Fibroblast of the aortic adventitia (primary cell): ENCODE measurements around the gene SLC37A1. TPM values are rescaled to one million over a fixed set of nuclear protein-coding genes. Genes with fewer than 3 reads are reported as not detected.

ENCODE experiments used
- DNase-seq: peaks from one replicate; pipeline ENCODE4 v3.0.0-alpha.2; 2010; ENCODE audit warnings: low read depth
- H3K4me3 ChIP-seq: 2 replicates; pipeline ENCODE4 v1.5.1; 2011; ENCODE audit warnings: low read depth, mild to moderate bottlenecking, control low read depth, low read length, moderate library complexity
- total RNA-seq: library from RNA; depleted of rRNA; stranded (reverse); fragments of >200 nt; gene quantifications from 2 replicates; pipeline ENCODE4 v1.2.3, GENCODE V29; 2012; ENCODE audit warnings: low replicate concordance
- TF ChIP-seq, protein P1 (sequence below): IDR thresholded peaks from 2 replicates; pipeline ENCODE4 v1.5.1; 2011; ENCODE audit warnings: mild to moderate bottlenecking, low read length, control low read depth, inconsistent platforms; ENCODE audit not compliant: insufficient read depth

Gene SLC37A1
- total RNA-seq, 1 donor: 0.27 TPM

DNA sequence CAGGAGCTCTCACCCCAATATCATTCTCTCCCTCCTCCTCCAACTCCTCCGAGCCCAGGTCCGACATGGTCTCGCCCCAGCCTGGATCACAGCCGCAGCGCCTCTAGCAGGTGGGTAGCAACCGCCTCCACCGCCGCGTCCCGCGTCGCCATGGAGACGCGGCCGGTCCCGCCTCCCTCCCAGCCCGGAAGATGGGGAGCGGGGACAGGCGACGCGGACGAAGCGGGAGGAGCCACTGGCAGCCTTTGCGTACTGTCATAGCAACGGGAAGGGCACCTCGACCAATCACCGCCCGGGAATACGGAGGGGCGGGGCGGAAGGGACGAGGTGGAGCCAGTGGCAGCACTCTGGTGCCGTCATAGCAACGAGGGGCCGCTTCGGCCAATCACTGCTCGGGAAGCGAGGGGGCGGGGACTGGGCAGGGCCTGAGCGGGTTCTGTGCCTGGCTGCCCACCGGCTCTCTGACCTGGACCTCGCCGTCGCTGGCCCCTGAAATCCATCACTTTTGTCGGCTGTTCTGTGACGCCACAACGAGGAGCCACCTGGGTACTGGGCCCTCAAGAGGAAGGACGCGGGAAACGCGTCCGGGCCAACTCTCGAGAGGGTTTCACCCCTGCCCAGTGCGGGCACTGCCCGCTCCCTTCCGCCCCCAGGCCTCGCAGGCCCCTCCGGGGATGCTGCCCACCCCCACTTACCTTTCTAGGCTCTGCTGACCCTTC is 17.4 kb upstream of the SLC37A1 start, which contains the start of gene RSPH1:
RSPH1 (minus strand) TSS at position 105 of the 719 bp plus-strand sequence; CDS start at position 67, 38 bp downstream.
- DNase-seq: peak; percentile 94
- TF ChIP-seq, protein P1, sequence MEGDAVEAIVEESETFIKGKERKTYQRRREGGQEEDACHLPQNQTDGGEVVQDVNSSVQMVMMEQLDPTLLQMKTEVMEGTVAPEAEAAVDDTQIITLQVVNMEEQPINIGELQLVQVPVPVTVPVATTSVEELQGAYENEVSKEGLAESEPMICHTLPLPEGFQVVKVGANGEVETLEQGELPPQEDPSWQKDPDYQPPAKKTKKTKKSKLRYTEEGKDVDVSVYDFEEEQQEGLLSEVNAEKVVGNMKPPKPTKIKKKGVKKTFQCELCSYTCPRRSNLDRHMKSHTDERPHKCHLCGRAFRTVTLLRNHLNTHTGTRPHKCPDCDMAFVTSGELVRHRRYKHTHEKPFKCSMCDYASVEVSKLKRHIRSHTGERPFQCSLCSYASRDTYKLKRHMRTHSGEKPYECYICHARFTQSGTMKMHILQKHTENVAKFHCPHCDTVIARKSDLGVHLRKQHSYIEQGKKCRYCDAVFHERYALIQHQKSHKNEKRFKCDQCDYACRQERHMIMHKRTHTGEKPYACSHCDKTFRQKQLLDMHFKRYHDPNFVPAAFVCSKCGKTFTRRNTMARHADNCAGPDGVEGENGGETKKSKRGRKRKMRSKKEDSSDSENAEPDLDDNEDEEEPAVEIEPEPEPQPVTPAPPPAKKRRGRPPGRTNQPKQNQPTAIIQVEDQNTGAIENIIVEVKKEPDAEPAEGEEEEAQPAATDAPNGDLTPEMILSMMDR: no peak
- H3K4me3 ChIP-seq: peak within 1 kb of the TSS; percentile 79

DNA sequence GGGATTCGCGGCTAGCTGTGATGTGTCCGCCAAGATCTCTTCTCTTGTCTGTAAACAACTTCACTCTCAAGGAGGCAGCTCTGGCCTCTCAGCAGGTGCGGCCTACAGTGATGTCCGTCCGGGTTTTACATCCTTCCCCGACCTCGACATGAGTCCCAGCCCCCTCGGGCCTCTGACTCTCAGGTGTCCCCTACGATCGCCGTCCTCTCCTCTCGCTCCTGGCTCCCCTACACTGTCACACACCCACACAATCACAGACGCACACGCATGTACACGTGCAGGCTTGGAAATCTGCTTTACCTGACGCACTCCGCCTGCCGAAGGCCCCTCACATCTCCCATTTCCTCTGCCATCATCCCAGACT is 16.8 kb upstream of the SLC37A1 start:
- H3K4me3 ChIP-seq: peak overlapping the region; percentile 72
- DNase-seq: peak; percentile 5
- TF ChIP-seq, protein P1: no peak

DNA sequence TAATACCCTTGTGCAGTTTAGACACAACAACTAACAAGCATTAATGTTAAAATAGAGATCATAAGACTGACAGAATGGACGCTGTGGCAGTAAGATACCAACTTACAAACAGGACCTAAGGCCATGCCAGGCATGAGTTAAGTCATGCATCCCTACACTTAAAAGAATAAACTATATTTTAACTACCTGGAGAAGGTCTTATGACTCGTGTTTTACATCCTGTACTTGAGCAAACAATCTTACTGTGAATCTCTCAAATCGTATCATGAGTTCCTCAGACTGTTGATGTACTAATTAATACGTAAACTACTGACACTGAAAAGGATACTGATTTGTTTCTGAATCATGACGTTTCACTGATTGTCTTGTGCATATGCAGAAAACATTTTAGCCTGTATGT is 15.6 kb upstream of the SLC37A1 start:
- DNase-seq: no peak
- TF ChIP-seq, protein P1: no peak
- H3K4me3 ChIP-seq: no peak overlapping the region

DNA sequence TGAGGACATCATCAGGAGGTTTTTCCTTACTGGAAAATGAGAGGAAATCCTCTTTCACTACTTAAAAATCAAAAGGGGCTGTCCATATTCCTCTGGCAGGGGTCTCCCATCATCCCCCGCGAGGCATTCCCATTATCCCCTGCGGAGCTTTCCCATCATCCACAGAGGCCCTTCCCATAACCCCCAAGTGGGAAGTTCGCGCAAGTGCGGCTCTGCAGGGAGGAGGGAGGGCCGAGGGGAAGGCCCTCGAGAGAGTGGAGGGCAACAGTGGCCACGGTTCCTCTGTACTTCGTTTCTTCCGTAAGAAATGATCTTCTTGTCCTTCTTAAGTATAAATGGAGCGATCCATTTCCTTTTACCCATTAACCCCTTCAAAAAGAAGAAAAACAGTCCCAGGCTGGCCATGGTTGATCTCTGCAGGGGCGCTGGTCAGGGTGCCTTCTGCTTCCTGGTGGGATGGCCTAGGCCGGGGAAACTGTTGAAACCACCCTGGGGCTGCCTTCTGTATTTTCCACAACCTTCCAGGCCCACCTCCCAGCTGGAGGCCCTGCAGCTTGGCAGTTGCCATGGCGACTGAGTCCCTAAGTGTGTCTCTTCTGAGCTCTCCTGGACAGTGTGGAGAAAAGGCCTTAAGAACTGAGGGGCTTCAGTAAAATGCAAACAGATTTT is 14.1 kb upstream of the SLC37A1 start:
- no peak overlapping the region for H3K4me3 ChIP-seq
- no peak for DNase-seq
- TF ChIP-seq, protein P1: no peak

DNA sequence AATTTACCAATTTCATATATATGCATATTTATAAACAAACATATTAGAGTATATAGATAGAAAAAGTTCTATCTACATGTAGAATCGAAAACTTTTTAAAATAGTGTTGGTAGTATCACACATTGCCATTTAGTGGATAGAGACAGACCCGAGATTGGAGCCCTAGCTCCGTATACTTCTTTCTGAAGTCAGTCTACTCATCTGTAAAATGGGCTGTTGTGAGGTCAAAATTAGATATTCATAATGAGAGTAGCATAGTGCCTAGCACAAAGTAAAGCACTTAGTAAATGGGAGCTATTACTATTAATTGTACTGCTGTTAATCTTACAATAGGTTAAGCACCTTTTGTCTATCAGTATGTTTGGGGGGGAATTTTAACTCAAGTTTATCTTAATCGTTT is 13.4 kb upstream of the SLC37A1 start:
- H3K4me3 ChIP-seq: no peak overlapping the region
- TF ChIP-seq, protein P1: no peak
- DNase-seq: no peak

DNA sequence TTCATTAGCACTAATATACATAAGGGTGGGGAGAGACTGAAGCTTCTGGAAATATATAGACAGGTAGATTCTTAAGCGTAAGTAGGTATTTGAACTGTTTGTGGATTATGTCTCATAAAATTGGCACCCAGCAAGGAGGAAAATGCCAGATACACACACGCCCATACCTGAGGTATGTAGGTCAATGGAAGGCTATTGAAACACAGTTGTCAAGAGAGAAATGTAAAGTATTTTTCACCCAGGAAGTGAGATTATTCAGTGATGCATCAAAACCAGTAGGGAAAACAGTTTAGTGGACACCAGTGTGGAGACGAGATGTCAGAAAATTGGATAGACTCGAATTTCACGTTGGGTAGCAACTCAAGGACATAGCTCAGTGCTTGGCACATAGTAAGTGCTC is 12.9 kb upstream of the SLC37A1 start:
- DNase-seq: no peak
- H3K4me3 ChIP-seq: no peak overlapping the region
- TF ChIP-seq, protein P1: no peak

DNA sequence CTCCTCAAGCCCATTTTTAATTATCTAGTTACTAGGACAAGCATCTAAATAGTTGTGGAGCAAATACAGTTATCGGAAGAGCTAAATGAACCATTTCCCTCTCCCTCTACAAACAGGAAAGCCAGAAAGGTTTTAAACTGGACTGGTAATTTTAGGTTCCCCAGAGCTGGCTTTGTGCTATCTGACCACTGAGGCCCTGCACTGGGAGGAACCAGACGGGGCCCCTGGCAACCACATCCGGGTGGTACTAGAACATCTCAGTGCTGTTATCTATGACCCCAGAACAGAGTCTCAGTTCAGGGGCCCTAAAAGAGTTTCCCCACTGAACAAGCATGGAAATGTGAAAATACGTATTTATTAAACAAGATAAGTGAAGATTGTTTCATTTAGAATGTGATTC is 9.9 kb upstream of the SLC37A1 start:
- DNase-seq: no peak
- H3K4me3 ChIP-seq: no peak overlapping the region
- TF ChIP-seq, protein P1: no peak
